Naive thymus-derived CD4-positive, alpha-beta T cell (primary cell): ENCODE measurements around the gene TRERF1. TPM values are rescaled to one million over a fixed set of nuclear protein-coding genes. Genes with fewer than 3 reads are reported as not detected.

ENCODE experiments used
- ATAC-seq: fragments of 150-1000 bp; cut with Tn5 transposase; 2 replicates; pipeline ENCODE4 v1.10.0; 2021; ENCODE audit warnings: mild to moderate bottlenecking, moderate library complexity
- CTCF ChIA-PET: fragments of 350-600 bp; sonication (Branson Sonifier 250); formaldehyde crosslinking; loops from one replicate; lab custom pipeline; 2021; ENCODE audit warnings: antibody characterized with exemption; lab: Charles Lee
- POLR2A ChIA-PET: fragments of 350-600 bp; sonication (Branson Sonifier 250); formaldehyde crosslinking; loops from one replicate; lab custom pipeline; 2021; ENCODE audit warnings: antibody characterized with exemption, inconsistent platforms; lab: Charles Lee
- DNase-seq, 9 donors: peaks; one replicate each; pipeline versions ENCODE4 v3.0.0 to v3.0.0-alpha.2; 2020 to 2022; ENCODE audit warnings: mixed read lengths in 1 of 9
- H3K27ac ChIP-seq: one replicate; pipeline ENCODE4 v1.7.0; 2013; ENCODE audit warnings: mild to moderate bottlenecking, low read depth, low read length, moderate library complexity
- H3K27me3 ChIP-seq, 2 donors: one replicate each; pipeline ENCODE4 v1.7.0; 2013; ENCODE audit warnings: low read length in 2 of 2, mild to moderate bottlenecking in 2 of 2, moderate library complexity in 2 of 2; ENCODE audit not compliant: control insufficient read depth in 2 of 2, insufficient read depth in 2 of 2
- H3K36me3 ChIP-seq, 3 experiments: 1 replicate in 2 of 3; 2 replicates in 1 of 3; pipeline ENCODE4 v1.7.0; 2013; ENCODE audit warnings: low read length in 3 of 3, mild to moderate bottlenecking in 3 of 3, moderate library complexity in 1 of 3; ENCODE audit not compliant: insufficient read depth in 3 of 3, control insufficient read depth in 2 of 3
- H3K4me1 ChIP-seq, 2 donors: one replicate each; pipeline ENCODE4 v1.7.0; 2013; ENCODE audit warnings: low read length in 2 of 2, mild to moderate bottlenecking in 2 of 2, moderate library complexity in 1 of 2; ENCODE audit not compliant: control insufficient read depth in 2 of 2, insufficient read depth in 2 of 2
- H3K4me3 ChIP-seq: 2 replicates; pipeline ENCODE4 v1.7.0; 2013; ENCODE audit warnings: mild to moderate bottlenecking, low read length
- H3K9me3 ChIP-seq, 3 experiments: 1 replicate in 2 of 3; 2 replicates in 1 of 3; pipeline ENCODE4 v1.7.0; 2013; ENCODE audit warnings: low read length in 3 of 3; ENCODE audit not compliant: control insufficient read depth in 2 of 3
- H3K27ac Mint-ChIP-seq, 9 donors: one replicate each; pipeline ENCODE4 v1.8.0; 2020 to 2022; ENCODE audit warnings: mixed read lengths in 9 of 9, mild to moderate bottlenecking in 8 of 9, moderate library complexity in 5 of 9, inconsistent platforms in 2 of 9
- H3K27me3 Mint-ChIP-seq, 5 donors: one replicate each; pipeline ENCODE4 v1.8.0; 2021 to 2022; ENCODE audit warnings: mixed read lengths in 5 of 5, mild to moderate bottlenecking in 1 of 5
- H3K36me3 Mint-ChIP-seq, 5 donors: one replicate each; pipeline ENCODE4 v1.8.0; 2020 to 2022; ENCODE audit warnings: mixed read lengths in 5 of 5, mild to moderate bottlenecking in 3 of 5, inconsistent platforms in 1 of 5
- H3K4me1 Mint-ChIP-seq, 7 donors: one replicate each; pipeline ENCODE4 v1.8.0; 2020 to 2022; ENCODE audit warnings: mixed read lengths in 7 of 7, mild to moderate bottlenecking in 3 of 7, inconsistent platforms in 1 of 7
- H3K4me3 Mint-ChIP-seq, 10 donors: one replicate each; pipeline ENCODE4 v1.8.0; 2020 to 2022; ENCODE audit warnings: mild to moderate bottlenecking in 10 of 10, mixed read lengths in 10 of 10, moderate library complexity in 6 of 10, inconsistent platforms in 2 of 10
- H3K9me3 Mint-ChIP-seq, 11 donors: one replicate each; pipeline ENCODE4 v1.8.0; 2020 to 2022; ENCODE audit warnings: mixed read lengths in 11 of 11, mild to moderate bottlenecking in 4 of 11, inconsistent platforms in 1 of 11, moderate library complexity in 1 of 11
- intact Hi-C, 2 donors: fragments of 100-400 bp; cut with micrococcal nuclease; formaldehyde crosslinking; loops; one replicate each; pipeline ENCODE4 v1.15.1; 2023
- polyA plus RNA-seq, 2 donors: library from polyadenylated mRNA; unstranded; fragments of 300-500 nt; fragmentation: Illumina TruSeq; gene quantifications; one replicate each; pipeline ENCODE4 v1.2.3, GENCODE V29; 2021
- total RNA-seq, 6 experiments: library from RNA in 5 of 6; stranded (reverse) in 5 of 6; gene quantifications; 1 replicate in 5 of 6; 2 replicates in 1 of 6; pipeline ENCODE4 v1.2.3 and lab custom pipeline; 2021 to 2026

TRERF1 gene
- total and polyA plus RNA-seq, 7 experiments from 2014 or later, result 4.8 to 32.4 (median 21.0) TPM

DNA sequence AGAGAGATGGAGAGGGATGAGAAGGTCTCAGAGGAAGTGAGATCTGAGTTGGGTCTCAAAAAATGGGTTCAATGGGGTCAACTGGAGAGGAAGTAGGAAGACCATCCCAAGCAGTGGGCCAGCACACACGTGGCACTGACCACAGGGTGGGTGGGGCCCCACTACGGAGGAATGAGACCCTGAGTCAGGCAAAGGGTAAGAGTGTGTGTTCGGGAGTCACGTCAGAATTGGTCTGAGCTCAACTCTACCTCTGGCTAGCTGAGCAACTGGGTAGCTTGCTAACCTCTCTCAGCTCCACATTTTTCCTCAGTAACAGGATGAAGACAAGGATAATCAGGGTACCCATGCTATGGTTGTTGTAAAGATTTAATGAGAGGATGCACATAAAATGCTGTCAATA is 79.0 kb downstream of the TRERF1 start:
- Mint-ChIP-seq H3K9me3 (no peaks in the 10 kb centered on the region), H3K27ac (peak overlapping the region; percentile 0 to 85 (median 68)), H3K36me3 (peaks cover 0 to 17% (median 0%) of the 10 kb centered on the region in 5 donors), H3K4me3 (peak overlapping the region in 3 of 10 donors; percentile 13 to 49 (median 18)), H3K27me3 (no peaks in the 10 kb centered on the region), H3K4me1 (peaks cover 56 to 78% (median 67%) of the 10 kb centered on the region in 7 donors)
- intact Hi-C loops, result no loop called here
- ChIA-PET POLR2A (interaction anchor here (1.3 kb wide), 1 partner anchor 77 kb away, joined by 6 read pairs; no protein-coding TSS in a partner anchor), CTCF (no interaction called here)
- peak; percentile 47 for ATAC-seq
- DNase-seq, result no peak
- H3K27me3 ChIP-seq, result no peaks in the 10 kb centered on the region
- H3K4me1 ChIP-seq, result peaks cover 39 to 63% of the 10 kb centered on the region in 2 donors
- H3K9me3 ChIP-seq, result no peaks in the 10 kb centered on the region
- H3K36me3 ChIP-seq, result no peaks in the 10 kb centered on the region
- no peak overlapping the region for H3K27ac ChIP-seq
- H3K4me3 ChIP-seq, result no peak overlapping the region

- POLR2A ChIA-PET, result interaction anchor here (0.5 to 1.0 kb wide), 3 partner anchors 15 to 242 kb away, joined by 3 to 4 read pairs (median 3); no protein-coding TSS in a partner anchor
- peak overlapping the region in 2 of 10 donors; percentile 27 to 31 for H3K4me3 Mint-ChIP-seq
Measured at GRCh38 chr6:42370323-42370985, 81.3 kb downstream of the TRERF1 start.

DNA sequence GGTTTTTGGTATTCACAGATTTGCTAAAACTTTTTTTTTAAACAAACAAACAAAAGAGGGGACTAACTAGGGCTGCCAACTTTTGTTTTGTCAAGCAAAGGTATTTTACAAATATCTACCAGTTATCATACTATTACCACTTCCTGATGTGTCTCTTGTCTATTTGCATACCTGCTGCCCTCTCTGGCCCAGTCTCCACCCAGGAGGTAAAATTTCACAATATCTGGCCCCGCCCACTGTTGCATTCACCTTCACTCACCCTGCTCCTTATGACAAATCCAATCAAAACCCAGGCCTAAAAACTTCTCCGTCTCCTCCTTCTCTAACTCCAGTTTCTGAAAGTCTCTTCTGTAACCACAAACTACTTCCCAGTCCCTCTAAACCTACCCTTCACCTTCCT is 82.2 kb downstream of the TRERF1 start:
- no peak for ATAC-seq
- CTCF ChIA-PET, result interaction anchor here (1.0 kb wide), 1 partner anchor 20 kb away, joined by 5 read pairs; no protein-coding TSS in a partner anchor

More at GRCh38 chr6:42370323-42370985, 81.3 kb downstream of the TRERF1 start:
- CTCF ChIA-PET, result no interaction called here
- Mint-ChIP-seq H3K27ac (peak overlapping the region in 6 of 9 donors; percentile 31 to 95 (median 54)), H3K27me3 (no peaks in the 10 kb centered on the region), H3K9me3 (no peaks in the 10 kb centered on the region), H3K36me3 (peaks cover 0 to 20% (median 6%) of the 10 kb centered on the region in 5 donors), H3K4me1 (peaks cover 68 to 84% (median 75%) of the 10 kb centered on the region in 7 donors)
- Histone ChIP-seq H3K9me3 (no peaks in the 10 kb centered on the region), H3K36me3 (no peaks in the 10 kb centered on the region), H3K4me3 (no peak overlapping the region), H3K27ac (no peak overlapping the region), H3K4me1 (peaks cover 56 to 80% of the 10 kb centered on the region in 2 donors), H3K27me3 (no peaks in the 10 kb centered on the region)
- intact Hi-C loops, result no loop called here
- DNase-seq (no peak), ATAC-seq (no peak)

DNA sequence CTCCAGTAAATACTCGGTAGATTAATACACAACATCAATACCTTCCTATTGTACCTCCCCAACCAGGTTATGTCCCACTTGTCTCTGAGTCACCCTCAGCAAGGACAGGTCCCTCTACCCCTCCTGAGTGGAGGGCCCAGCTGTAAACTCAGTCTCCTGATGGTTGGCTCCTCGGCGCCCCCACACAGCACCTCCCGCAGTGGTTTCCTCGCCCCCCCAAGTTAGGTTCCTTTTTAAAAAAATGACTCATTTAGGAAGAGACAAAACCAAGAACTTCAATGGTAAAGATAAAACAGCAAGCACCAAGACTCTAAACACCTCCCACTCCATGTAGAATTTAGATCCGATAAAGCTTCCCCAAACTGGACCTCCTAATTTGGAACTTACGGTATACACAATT is 83.5 kb downstream of the TRERF1 start:
- no peaks in the 10 kb centered on the region for H3K27me3 Mint-ChIP-seq
- peak overlapping the region; percentile 80 to 98 (median 94) for H3K27ac Mint-ChIP-seq
- CTCF ChIA-PET, result interaction anchor here (0.8 to 2.7 kb wide), 3 partner anchors 10 to 24 kb away, joined by 3 to 20 read pairs (median 4); no protein-coding TSS in a partner anchor

More for the DNA sequence above, 82.2 kb downstream of the TRERF1 start:
- intact Hi-C loops, result loop anchor here in 1 of 2 donors (5.0 kb wide), 2 partner anchors 33 to 178 kb away; no protein-coding TSS in a partner anchor
- H3K4me3 ChIP-seq, result peak overlapping the region; percentile 42
- no peaks in the 10 kb centered on the region for H3K9me3 ChIP-seq
- POLR2A ChIA-PET, result interaction anchor here (5.0 kb wide), 1 partner anchor 82 kb away, joined by 49 read pairs; the partner anchor contains the start of gene TRERF1
- H3K27me3 ChIP-seq, result no peaks in the 10 kb centered on the region
- no peaks in the 10 kb centered on the region for H3K9me3 Mint-ChIP-seq
- peak overlapping the region; percentile 7 to 84 (median 34) for H3K4me3 Mint-ChIP-seq
- H3K27ac ChIP-seq, result no peak overlapping the region
- peaks cover 0 to 19% (median 9%) of the 10 kb centered on the region in 5 donors for H3K36me3 Mint-ChIP-seq
- peaks cover 67 to 84% (median 77%) of the 10 kb centered on the region in 7 donors for H3K4me1 Mint-ChIP-seq
- H3K27me3 Mint-ChIP-seq, result no peaks in the 10 kb centered on the region
- DNase-seq, result no peak
- peaks cover 55 to 82% of the 10 kb centered on the region in 2 donors for H3K4me1 ChIP-seq
- peak overlapping the region in 8 of 9 donors; percentile 17 to 95 (median 70) for H3K27ac Mint-ChIP-seq
- no peaks in the 10 kb centered on the region for H3K36me3 ChIP-seq

GRCh38 chr6:42367353-42368011 is 84.2 kb downstream of the TRERF1 start:
- ChIA-PET CTCF (interaction anchor here (0.8 to 2.7 kb wide), 6 partner anchors 11 to 164 kb away, joined by 3 to 20 read pairs (median 4); no protein-coding TSS in a partner anchor), POLR2A (interaction anchor here (0.5 to 5.0 kb wide), 21 partner anchors 9 to 1060 kb away, joined by 3 to 114 read pairs (median 4); partner anchors contain the start of genes ABCC10 and TRERF1)
- no peaks in the 10 kb centered on the region for H3K9me3 Mint-ChIP-seq
- H3K4me1 ChIP-seq, result peaks cover 48 to 68% of the 10 kb centered on the region in 2 donors
- H3K27me3 ChIP-seq, result no peaks in the 10 kb centered on the region
- no peaks in the 10 kb centered on the region for H3K27me3 Mint-ChIP-seq
- DNase-seq (peak in 4 of 9 donors; percentile 22 to 35 (median 32)), ATAC-seq (peak; percentile 70)
- no peaks in the 10 kb centered on the region for H3K9me3 ChIP-seq
- intact Hi-C loops, result loop anchor here (1.0 to 5.0 kb wide), 8 partner anchors 8 to 180 kb away; partner anchors contain the start of gene TRERF1 (in 1 of the 2)
- H3K27ac Mint-ChIP-seq, result peak overlapping the region; percentile 80 to 98 (median 94)
- H3K4me3 ChIP-seq, result peak overlapping the region; percentile 42
- H3K4me3 Mint-ChIP-seq, result peak overlapping the region; percentile 68 to 87 (median 80)
- H3K27ac ChIP-seq, result peak overlapping the region; percentile 58
- peaks cover 4 to 27% (median 25%) of the 10 kb centered on the region in 5 donors for H3K36me3 Mint-ChIP-seq
- H3K4me1 Mint-ChIP-seq, result peaks cover 63 to 84% (median 73%) of the 10 kb centered on the region in 7 donors
- H3K36me3 ChIP-seq, result peaks cover 0 to 5% (median 3%) of the 10 kb centered on the region in 3 experiments

More for the DNA sequence above, 83.5 kb downstream of the TRERF1 start:
- Mint-ChIP-seq H3K9me3 (no peaks in the 10 kb centered on the region), H3K4me3 (peak overlapping the region; percentile 68 to 87 (median 80)), H3K36me3 (peaks cover 0 to 24% (median 20%) of the 10 kb centered on the region in 5 donors), H3K4me1 (peaks cover 69 to 88% (median 79%) of the 10 kb centered on the region in 7 donors)
- Histone ChIP-seq H3K4me1 (peaks cover 48 to 75% of the 10 kb centered on the region in 2 donors), H3K4me3 (peak overlapping the region; percentile 42), H3K36me3 (no peaks in the 10 kb centered on the region), H3K27me3 (no peaks in the 10 kb centered on the region), H3K27ac (peak overlapping the region; percentile 58), H3K9me3 (no peaks in the 10 kb centered on the region)
- POLR2A ChIA-PET, result interaction anchor here (0.6 to 5.0 kb wide), 14 partner anchors 8 to 545 kb away, joined by 3 to 114 read pairs (median 4); partner anchors contain the start of gene TRERF1
- ATAC-seq (peak; percentile 41), DNase-seq (peak in 2 of 9 donors; percentile 15 to 73)
- intact Hi-C loops, result loop anchor here (1.0 to 5.0 kb wide), 6 partner anchors 10 to 179 kb away; no protein-coding TSS in a partner anchor
